ENCODE data around the gene ETV3. TPM values are rescaled to one million over a fixed set of nuclear protein-coding genes. Genes with fewer than 3 reads are reported as not detected.

Gene ETV3
- total RNA-seq, 4 donors from 2014 or later: 17.7 to 27.3 (median 20.5) TPM

Other genes with a start within 250 kb of the ETV3 start
- gene PEAR1, start 244.7 kb downstream of the ETV3 start, total RNA-seq: 10 to 100 TPM in 2 of 4 donors, 1 to 10 TPM in 2; 7.0 to 10.7 (median 9.1) TPM
- gene LRRC71, start 217.8 kb downstream of the ETV3 start, total RNA-seq: under 1 TPM in 1 of 4 donors, not detected in 3; 0.40 TPM
- 10 to 100 TPM; 28.5 to 51.7 (median 37.3) TPM for gene ARHGEF11, start 92.7 kb downstream of the ETV3 start, total RNA-seq
- not detected for gene ETV3L, start 38.6 kb downstream of the ETV3 start, total RNA-seq

All from gastroesophageal sphincter (tissue), 4 donors.